Stimulated activated CD4-positive, alpha-beta T cell treated with anti-CD3 and anti-CD28 coated beads, Interleukin-12 subunit alpha, Interleukin-12 subunit beta, amount 100 ng/mL, for 48 hours (primary cell): ENCODE measurements around the gene NACC2.
"Not testable (repeated sequence)": the region's sequence is repeated elsewhere in the genome, so short reads cannot be mapped to it uniquely, and the experiment has no call there.

Experiments used
- DNase-seq, 3 donors: peaks; one replicate each; pipeline ENCODE4 v3.0.0-alpha.2; 2020; ENCODE audit warnings: low read depth in 2 of 3, low spot score in 1 of 3

NACC2 gene

DNA sequence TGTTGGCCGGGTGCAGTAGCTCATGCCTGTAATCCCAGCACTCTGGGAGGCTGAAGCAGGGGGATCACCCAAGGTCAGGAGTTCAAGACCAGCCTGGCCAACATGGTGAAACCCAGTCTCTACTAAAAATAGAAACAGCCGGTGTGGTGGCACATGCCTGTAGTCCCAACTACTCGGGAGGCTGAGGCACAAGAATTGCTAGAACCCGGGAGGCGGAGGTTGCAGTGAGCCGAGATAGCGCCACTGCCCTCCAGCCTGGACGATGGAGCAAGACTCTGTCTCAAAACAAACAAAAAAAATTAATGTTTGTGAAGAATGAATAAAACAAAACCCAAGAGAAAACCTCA, 68.2 kb downstream of the NACC2 start:
- DNase-seq = not testable (repeated sequence)

DNA sequence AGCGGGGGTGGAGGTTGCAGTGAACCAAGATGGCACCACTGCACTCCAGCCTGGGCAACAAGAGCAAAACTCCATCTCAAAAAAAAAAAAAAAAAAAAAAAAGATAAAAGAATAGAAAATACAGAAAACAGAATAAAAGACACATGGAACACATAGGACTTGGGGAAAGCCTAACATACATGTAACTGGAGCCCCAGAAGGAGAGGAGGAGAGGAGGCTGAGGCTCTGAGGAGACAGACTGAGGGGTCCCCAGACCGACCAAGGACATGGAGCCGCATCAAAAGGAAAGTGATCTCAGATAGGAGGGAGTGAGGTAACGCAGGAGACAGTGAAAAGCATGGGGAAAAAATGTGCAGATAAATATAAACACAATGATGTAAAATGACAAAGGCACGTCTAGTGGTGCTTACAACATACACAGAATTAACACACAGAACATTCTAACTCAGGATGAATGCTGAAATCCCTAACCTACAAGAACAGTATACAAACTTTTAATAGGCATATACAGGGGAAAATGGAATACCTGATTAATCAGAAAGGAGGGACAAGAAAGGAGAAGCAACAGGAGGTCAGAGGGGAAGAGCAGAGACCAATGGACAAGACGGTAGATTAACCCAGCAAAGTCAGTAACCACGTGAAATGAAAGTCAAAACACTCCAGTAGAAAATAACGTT, 68.7 kb downstream of the NACC2 start:
- no peak for DNase-seq

DNA sequence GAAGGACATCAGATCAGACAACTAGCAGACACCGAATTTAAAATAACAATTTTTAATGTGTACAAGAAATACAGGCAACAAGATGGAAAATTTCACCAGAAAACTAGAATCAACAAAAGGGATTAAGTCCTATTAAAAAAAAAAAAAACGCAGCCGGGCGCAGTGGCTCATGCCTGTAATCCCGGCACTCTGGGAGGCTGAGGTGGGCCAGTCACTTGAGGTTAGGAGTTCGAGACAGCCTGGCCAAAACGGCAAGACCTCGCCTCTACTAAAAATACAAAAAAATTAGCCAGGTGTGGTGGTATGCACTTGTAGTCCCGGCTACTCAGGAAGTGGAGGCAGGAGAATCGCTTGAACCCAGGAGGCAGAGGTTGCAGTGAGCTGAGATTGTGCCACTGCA, 69.6 kb downstream of the NACC2 start:
- no peak for DNase-seq

DNA sequence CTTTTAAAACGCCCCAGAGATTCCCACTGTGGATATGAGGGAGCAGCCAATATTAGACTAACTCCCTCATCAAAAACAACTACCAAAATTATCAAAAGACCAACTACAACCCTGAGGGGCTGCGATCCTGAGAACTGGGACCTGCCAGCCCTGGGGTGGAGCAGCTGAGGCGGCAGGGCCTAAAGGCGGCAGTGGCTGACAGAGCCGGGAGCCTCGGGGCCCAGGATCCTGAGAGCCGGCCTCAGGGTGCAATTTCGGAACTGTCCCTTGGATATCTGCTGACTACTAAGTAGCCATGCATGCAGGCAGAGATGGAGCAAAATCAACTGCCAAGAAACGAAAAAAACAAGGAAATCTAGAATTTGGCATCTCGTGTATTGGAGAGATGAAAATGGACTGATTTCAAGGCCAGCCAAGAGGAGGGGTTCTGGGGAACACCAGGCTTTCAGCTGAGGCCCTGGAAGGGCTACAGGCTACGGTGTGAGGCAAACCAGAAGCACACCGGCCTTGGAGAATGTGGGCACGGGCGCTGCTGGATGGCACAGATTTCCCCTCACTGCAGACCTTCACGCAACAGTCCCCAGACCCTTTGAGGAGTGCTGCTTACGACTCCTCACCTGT, 70.3 kb downstream of the NACC2 start:
- no peak for DNase-seq

DNA sequence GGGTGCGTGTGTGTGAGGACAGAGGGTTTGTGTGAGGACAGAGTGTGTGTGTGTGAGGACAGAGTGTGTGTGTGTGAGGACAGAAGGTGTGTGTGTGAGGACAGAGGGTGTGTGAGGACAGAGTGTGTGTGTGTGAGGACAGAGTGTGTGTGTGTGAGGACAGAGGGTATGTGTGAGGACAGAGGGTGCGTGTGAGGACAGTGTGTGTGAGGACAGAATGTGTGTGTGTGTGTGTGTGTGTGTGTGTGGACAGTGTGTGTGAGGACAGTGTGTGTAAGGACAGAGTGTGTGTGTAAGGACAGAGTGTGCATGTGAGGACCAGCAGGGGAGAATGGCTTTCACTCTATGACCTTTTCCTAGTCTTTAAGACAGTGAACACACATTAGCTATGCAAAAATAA, 70.8 kb downstream of the NACC2 start:
- no peak for DNase-seq

DNA sequence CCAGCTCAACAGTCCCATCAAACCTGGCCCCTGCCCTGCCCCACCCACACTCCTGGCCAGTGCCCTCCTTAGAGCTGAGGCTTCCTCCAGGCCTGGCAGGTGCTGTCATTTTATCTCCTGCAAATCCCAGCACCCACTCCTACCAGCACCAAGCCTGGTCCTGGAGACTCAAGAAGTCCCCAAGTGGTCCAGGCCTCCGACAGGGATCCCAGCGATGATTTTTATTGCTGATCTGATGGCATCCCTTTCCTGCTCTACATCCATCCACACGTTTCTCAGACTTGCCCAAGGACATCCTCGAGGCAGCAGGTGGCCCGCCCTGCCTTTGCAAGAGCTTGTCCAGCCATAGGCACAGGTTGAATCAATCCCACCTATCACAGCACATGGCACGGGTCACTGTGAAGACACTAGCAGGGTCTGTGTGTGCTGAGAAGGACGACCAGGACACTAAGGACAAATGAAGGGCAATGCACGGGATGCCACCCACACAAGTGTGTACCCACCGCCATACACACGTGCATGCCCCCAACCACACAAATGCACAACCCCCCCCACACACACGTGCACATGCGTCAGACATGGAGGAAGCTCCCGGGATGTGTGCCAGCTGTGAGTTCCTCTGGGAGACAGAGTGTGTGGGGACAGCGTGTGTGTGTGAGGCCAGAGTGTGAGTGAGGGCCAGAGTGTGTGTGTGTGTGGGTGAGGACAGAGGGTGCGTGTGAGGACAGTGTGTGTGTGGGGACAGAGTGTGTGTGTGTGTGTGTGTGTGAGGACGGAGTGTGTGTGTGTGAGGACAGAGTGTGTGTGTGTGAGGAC, 71.5 kb downstream of the NACC2 start:
- no peak for DNase-seq

DNA sequence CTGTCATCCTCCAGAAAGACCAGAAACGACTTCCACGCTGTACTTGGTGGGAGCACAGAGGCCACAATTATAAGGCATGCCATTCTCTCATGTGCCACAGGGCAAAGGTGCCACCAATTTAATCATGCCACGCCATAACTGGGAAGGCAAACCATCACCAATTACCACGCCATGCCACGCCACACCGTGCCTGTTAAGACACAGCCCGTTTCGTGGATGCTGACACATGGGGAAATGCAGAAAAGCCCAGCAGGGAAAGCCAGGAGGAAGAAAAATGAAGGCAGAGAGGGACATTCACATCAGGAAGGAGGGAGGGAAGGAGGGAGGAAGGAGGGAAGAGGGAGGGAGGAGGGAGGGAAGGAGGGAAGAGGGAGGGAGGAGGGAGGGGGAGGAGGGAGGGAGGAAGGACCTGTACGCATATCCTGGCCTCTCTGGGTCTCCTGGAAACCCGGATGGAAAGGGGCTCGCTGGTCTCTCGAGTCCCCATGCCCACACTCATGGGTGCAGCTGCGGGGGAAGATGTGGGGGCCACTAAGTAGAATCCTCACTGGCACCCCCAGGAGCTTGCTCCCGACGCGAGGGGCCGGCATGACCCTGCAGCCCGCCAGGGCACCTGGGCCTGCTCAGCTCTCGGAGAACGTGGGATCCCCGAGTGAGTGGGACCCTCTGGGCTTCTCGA, 72.2 kb downstream of the NACC2 start:
- no peak for DNase-seq

DNA sequence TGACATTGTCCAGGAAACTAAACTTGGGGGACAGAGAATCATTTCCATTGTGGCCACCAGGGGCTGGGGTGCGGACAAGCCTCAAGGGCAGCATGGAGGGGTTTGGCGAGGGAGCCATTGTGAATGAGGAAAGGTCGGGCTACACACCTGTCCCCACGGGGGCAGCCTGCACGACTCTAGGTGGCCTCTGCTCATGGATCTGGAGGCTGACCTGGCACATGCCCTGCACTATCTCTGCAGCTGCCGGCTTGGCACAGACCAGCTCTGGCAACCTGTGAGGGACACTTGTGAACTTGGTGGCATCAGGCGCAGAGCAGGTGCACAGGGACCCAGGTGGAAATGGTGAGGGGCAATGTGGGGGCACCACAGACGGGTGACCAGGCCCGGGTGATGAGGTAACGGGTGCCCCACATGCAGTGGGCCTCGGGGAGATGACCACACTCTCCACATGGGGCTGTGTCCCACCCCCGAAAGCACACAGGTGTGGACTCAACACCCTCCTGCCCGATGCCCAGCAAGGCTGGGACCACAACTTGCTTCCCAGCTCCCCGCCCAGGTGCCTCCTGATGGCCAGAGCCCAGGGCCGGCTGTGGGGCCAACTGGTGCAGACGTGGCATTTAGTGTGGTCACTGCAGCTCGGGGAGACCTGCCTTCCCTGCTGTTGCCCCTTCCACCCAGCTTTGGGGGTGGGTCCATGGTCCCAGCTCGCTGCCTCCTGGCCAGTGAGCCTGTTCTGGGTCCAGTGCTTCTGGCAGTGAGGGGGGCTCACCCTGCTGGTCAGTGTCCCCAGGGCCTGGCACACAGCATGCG, 73.0 kb downstream of the NACC2 start:
- no peak for DNase-seq

DNA sequence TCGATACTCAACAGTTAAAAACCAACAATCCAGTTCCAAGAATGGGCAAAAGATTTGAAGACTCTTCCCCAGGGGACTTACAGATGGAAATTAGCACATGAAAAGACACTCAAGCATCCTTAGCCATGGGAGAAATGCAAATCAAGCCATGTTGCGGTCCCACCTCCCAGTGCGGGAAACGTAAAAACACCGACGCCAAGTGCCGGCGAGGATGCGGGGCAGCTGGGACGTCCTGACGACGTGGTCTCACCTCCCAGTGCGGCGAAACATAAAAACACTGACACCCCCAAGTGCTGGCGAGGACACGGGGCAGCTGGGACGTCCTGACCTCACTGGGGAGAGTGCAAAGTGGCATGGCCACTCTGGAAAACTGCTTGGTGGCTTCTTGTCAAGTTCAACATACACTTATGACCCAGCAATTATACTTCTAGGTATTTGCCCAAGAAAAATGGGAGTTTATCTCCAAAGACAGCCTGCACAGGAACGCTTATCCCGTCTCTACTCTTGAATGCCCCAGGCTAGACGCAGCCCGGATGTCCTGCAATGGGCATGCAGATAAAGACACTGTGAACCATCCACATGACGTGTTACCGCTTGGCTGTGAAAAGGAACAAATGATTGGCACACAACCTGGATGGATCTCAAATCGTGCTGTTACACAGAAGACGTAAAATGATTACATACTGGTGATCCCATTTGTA, 73.8 kb downstream of the NACC2 start:
- DNase-seq = no peak

DNA sequence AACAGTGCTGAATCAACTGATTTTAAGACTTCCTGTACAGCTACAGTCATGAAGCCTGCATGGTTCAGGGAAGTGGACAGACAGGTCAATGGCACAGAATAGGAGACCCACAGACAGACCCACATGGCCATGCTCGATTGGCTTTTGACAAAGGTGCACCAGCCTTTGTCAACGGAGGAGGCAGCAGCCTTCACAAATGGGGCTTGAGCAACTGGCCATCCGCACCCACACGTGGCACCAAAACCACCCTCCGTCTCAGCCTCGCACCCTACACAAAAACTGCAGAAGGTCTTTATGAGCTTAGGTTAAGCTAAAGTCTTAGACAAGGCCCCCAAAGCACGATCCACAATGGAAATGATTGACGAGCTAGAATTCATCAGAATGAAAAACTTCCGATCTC, 74.4 kb downstream of the NACC2 start:
- no peak for DNase-seq

DNA sequence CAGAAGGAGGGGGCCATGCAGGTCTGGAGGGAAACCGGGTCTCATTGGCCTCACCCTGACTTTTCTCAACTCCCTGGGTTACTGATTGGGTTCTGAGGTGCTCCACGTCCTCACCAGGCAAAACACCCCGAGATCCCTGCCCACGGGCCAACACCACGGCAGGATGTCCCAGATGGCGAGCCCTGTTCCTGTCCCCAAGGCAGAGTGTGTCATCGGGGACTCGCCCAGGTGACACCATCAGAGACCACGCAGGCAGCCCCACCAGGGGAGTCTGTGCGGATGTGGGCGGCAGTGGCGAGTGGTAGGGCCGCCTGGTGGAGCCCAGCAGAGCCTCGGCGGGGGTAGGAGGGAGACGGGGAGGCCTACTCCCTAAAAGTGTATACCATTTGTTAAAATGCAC, 74.9 kb downstream of the NACC2 start:
- DNase-seq = no peak

DNA sequence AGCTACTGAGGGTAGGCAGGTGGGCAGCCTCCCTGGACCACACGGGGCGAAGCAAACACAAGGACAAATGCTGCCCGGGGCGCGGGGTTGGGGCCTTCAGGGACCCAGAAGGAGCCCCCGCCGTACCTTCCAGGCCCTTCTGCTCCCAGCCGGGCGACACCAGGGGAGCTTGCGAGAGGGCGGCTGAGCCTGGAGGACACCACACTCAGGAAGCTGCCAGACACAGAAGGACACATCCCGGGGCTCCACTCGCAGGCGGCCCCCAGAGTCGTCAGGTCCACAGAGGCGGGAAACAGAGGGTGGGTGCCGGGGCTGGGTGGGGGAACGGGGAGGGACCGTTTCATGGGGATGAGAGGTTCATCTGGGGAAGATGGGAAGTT, 75.4 kb downstream of the NACC2 start:
- DNase-seq = no peak

DNA sequence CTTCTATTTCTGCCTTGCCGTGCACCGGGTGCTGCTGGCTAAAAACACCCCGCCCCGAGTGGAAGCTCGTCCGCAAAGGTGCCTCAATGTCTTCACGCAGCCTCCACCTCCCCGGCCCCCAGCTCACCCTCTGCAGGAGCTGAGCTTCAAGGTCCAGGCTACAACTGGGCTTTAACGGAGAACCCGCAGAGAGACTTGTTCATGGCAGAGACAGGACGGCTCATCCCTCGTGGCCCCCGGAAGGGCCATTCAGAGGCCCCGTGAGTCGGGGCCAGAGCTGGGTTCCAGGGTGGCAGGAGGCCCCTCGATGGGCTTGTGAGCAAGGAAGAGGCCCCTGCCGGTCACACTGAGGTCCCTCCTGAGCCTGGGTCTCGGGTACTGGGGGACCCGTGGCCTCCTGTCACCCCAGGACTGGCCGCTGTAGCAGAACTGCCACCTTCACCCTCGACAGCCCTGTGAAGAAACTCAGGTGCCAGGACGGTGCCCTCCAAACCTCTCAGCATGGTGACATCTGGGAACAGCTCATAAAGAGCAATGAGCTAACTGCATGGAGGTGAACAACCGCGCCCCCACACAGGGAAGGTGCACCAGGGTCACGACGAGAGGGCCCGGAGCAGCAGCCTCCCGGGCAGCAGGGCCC, 75.9 kb downstream of the NACC2 start:
- no peak for DNase-seq

DNA sequence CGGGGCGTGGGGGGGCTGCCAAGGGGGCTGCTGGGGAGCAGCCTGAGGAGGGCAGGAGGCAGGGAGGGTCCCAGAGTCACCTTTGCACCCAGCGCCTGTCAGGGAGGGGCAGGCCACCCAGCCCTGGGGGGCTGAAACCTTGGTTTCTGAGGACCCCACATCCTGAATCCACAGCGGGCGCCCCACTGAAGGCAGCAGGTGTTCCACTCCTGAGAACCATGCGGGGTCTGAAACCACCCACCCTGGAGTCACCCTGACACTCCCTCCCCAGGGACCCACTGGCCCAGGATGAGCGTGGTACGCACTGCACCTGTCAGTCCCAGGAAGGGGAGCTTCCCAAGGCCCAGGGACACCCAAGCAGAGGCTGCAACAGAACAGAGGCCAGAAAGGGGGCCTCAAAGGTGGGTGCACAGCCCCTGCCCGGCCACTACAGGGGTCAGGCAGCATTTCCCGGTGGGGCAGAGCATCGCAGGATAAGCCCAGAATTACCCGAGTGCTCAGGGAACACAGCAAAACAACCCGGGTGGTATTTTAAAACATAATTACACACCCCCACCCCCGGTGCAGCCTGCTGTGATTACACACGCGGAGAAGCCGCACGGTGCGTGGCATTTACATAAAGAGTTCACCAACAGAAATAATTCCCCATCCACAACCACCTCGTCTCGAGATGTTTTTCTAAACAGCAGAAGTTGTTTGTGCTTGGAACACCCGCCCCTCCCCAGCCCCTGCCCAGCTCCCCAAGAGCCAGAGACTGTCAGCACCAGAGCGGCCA, 76.6 kb downstream of the NACC2 start:
- DNase-seq = no peak

DNA sequence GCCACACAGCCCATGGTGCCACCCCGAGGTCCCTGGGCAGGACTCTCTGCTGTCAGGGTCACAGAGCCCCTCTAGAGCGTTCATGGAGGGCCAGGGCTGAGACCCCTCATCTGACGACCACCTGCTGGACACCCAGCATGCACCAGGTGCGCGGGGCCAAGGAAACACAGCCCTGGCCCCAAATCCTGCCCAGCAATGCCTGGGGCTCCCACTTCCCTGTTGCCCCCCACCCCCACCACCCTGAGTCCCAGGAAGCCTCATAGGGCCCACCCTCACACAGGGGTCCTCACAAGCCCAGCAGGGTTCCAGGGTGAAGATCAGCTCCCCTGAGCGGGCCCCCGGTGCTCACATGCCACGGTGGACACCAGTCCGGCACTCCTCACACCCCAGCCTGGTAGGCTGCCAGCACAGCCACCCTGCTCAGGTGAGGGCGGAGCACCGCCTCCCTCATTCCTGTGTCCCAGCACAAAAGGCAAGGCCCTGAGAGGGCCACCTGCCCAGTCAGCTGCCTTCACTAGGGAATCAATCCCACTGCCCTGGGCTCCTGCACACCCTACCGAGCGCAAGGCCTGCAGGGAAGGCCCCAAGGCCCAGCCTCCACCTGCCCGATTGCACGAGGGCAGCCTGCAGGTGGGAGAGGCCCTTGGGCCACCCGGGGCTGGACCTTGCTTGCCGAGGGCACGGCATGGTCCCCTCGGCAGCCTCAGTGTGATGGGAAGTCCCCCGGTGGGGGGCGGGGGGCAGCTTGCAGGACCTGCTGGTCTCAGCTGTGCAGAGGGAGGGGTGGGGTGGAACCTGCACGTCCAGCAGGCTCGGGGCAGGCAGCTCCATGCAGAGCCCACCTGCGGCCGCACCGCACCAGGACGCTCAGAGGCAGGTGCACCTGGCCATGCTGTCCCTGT, 77.5 kb downstream of the NACC2 start:
- DNase-seq = no peak

DNA sequence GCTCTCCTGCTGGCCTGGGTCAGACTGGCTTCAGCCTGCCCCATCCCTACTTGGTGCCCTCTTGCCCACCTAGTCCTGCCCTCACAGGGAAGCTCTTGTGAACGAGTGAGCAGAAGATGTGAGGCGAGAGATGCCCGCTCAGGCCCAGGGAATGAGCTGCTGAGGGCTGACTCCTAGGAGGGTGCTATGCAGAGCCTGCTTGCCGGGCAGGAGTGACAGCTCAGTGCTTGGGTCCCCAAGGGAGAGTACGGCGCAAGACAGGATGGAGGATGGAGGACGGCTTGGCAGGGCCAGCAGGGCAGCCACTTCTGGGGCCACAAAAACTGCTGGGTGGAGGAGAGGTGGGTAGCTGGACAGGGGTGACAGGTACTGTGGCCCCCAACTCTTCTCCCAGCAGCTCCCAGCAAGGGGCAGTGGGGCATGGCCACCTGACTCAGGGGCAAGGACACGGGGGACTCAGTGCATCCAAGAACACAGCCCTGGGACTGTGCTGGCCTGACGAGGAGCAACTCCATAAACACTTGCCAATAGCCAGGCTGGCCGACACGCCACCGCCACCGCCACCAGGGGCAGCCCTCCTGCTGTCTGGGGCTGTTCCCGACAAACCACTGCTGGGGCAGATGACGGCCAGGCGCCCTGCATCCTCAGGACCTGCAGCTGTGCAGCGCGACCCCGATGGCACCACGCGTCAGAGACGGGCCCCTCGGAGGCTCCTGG, 78.4 kb downstream of the NACC2 start:
- no peak for DNase-seq
